Activated T-helper 1 cell treated with anti-CD3 and anti-CD28 coated beads, Interleukin-12 subunit alpha, Interleukin-12 subunit beta, Interleukin-2, Interleukin-4 antibody, amounts not matched to agents 30 ng/mL and 10 ng/mL and 1 ng/mL, durations not matched to agents 14 hours and 24 hours and 36 hours (primary cell): ENCODE data around the gene KLK5. TPM values are rescaled to one million over a fixed set of nuclear protein-coding genes. Genes with fewer than 3 reads are reported as not detected.
A peak's percentile ranks its signal among the peaks of the same experiment; 100 is the strongest.

Experiments used
- DNase-seq: peaks from one replicate; pipeline ENCODE4 v3.0.0; 2021; ENCODE audit warnings: low spot score
- H3K27ac Mint-ChIP-seq: one replicate; pipeline ENCODE4 v1.8.0; 2021; ENCODE audit warnings: mild to moderate bottlenecking, mixed read lengths
- H3K27me3 Mint-ChIP-seq: one replicate; pipeline ENCODE4 v1.8.0; 2022; ENCODE audit warnings: mild to moderate bottlenecking, moderate library complexity, mixed read lengths; ENCODE audit not compliant: insufficient read depth
- H3K36me3 Mint-ChIP-seq: one replicate; pipeline ENCODE4 v1.8.0; 2021; ENCODE audit warnings: low read depth, mixed read lengths
- H3K4me1 Mint-ChIP-seq: one replicate; pipeline ENCODE4 v1.8.0; 2021; ENCODE audit warnings: low read depth, mixed read lengths
- H3K4me3 Mint-ChIP-seq: one replicate; pipeline ENCODE4 v1.8.0; 2021; ENCODE audit warnings: mild to moderate bottlenecking, moderate library complexity, mixed read lengths
- H3K9me3 Mint-ChIP-seq: one replicate; pipeline ENCODE4 v1.8.0; 2021; ENCODE audit warnings: mixed read lengths
- intact Hi-C: fragments of 100-400 bp; cut with micrococcal nuclease; formaldehyde crosslinking; loops from one replicate; pipeline ENCODE4 v1.15.1; 2024
- total RNA-seq: library from RNA; stranded (reverse); gene quantifications from 2 replicates; pipeline ENCODE4 v1.2.3, GENCODE V29; 2022

Gene KLK5
- total RNA-seq, 1 donor from 2014 or later: not detected

DNA sequence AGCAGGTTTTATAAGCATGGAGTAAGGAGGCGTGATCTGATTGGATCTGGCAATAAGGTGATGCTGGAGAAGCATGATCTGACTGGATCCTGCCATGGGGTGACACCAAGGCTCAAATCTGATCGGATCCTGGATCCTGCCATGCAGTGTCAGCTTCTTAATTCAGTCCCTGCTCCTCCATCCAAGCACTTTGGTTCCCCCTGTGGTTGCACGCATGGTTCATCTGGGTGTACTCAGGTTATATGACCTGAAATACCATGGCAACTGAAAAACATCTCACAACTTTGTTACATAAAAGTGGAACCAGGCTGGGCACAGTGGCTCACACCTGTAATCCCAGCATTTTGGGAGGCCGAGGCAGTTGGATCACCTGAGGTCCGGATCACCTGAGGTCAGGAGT is 24.0 kb downstream of the KLK5 start:
- Mint-ChIP-seq H3K4me1 (peaks cover 6% of the 10 kb centered on the region), H3K36me3 (no peaks in the 10 kb centered on the region), H3K4me3 (no peak overlapping the region), H3K27ac (no peak overlapping the region), H3K9me3 (no peaks in the 10 kb centered on the region), H3K27me3 (peaks cover 6% of the 10 kb centered on the region)
- DNase-seq: no peak
- intact Hi-C loops: no loop called here

DNA sequence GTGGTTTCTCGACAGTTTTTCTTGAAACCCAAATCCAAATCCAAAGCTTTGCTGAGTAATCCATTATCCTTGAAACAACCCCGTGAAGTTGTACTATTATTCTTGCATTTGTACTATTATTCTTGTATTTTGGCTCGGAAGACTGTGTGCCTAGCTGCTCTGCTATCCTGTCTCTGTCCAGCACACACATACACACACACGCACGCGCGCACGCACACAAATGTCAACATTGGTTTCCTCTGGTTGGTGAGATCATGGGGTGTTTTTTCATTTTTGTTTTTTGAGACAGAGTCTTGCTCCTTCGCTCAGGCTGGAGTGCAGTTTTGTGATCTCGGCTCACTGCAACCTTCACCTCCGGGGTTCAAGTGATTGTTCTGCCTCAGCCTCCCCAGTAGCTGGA is 26.7 kb downstream of the KLK5 start:
- no peak overlapping the region for H3K27ac Mint-ChIP-seq
- intact Hi-C loops: no loop called here
- peaks cover 15% of the 10 kb centered on the region for H3K4me1 Mint-ChIP-seq
- no peaks in the 10 kb centered on the region for H3K9me3 Mint-ChIP-seq
- peaks cover 9% of the 10 kb centered on the region for H3K27me3 Mint-ChIP-seq
- DNase-seq: no peak
- H3K4me3 Mint-ChIP-seq: no peak overlapping the region
- H3K36me3 Mint-ChIP-seq: no peaks in the 10 kb centered on the region

DNA sequence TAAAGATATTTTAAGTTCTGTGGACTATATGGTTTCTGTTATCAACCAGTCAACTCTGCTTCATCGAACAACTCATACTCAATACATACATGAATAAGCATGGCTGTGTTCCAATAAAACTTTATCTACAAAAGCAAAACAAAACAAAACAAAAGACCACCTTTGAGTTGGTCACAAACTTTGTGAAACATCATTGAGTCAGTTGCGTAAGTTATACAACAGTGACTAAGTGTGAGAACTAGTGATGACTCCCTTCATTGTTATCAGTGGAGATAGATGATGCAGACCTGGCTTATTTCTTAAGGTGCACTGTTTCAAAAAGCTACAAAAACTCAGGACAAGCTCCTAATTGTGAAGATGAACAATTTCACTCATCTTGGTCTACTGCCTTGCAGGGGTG is 27.1 kb downstream of the KLK5 start:
- Mint-ChIP-seq H3K4me3 (no peak overlapping the region), H3K4me1 (peaks cover 15% of the 10 kb centered on the region), H3K27me3 (peaks cover 9% of the 10 kb centered on the region), H3K9me3 (no peaks in the 10 kb centered on the region), H3K27ac (no peak overlapping the region), H3K36me3 (no peaks in the 10 kb centered on the region)
- intact Hi-C loops: no loop called here
- DNase-seq: no peak

DNA sequence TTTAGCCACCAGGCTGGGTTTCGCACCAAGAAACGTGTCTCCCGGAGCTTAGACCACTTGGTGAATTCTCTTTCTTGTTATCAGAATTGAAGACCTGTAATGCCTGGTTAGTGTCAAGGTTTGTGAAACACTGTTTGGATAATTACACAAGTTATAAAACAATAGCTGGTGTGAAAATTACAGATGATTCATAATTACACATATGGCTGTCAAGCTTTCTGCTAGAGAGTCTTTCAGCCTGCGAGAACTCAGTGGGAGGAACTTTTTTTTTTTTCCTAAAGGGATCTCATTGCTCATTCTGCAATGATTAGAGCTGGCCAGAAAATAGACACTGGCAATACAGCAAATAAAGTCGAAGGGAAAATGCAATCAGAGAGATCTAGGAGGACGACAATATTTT is 28.3 kb downstream of the KLK5 start:
- no peaks in the 10 kb centered on the region for H3K36me3 Mint-ChIP-seq
- DNase-seq: no peak
- H3K4me1 Mint-ChIP-seq: peaks cover 9% of the 10 kb centered on the region
- intact Hi-C loops: loop anchor here (5.0 kb wide), 1 partner anchor 317 kb away; no protein-coding TSS in a partner anchor
- no peak overlapping the region for H3K4me3 Mint-ChIP-seq
- no peak overlapping the region for H3K27ac Mint-ChIP-seq
- peaks cover 11% of the 10 kb centered on the region for H3K27me3 Mint-ChIP-seq
- H3K9me3 Mint-ChIP-seq: no peaks in the 10 kb centered on the region

DNA sequence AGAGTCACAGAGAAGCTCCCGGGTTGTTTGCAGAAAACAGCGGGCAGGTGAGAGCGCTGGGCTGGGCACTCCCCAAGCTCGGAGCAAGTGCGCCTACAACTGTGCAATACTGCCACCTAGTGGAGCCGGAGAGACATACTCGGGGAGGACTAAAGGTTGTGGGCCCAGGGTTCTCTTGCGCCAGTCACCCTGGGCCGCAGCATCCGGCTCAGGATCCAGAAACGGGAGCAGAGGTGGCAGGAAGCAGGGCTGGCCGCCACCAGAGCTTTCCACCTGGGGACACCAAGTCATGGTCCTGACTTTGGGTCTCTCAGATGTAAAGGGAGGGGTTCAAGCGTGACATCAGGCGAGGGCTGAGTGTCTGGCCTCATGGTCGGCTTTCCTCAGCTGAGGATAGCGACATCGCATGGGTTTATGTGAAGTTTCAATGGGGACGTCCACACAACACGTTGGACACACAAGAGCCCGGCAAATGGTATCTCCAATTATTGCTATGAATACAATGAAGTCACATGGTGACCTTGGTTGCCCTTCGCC is 30.5 kb downstream of the KLK5 start:
- no peak overlapping the region for H3K27ac Mint-ChIP-seq
- peak; percentile 65 for DNase-seq
- no peaks in the 10 kb centered on the region for H3K9me3 Mint-ChIP-seq
- peaks cover 9% of the 10 kb centered on the region for H3K4me1 Mint-ChIP-seq
- intact Hi-C loops: loop anchor here (1.0 to 5.0 kb wide), 8 partner anchors 16 to 565 kb away; no protein-coding TSS in a partner anchor
- H3K27me3 Mint-ChIP-seq: peaks cover 14% of the 10 kb centered on the region
- no peak overlapping the region for H3K4me3 Mint-ChIP-seq
- H3K36me3 Mint-ChIP-seq: no peaks in the 10 kb centered on the region

DNA sequence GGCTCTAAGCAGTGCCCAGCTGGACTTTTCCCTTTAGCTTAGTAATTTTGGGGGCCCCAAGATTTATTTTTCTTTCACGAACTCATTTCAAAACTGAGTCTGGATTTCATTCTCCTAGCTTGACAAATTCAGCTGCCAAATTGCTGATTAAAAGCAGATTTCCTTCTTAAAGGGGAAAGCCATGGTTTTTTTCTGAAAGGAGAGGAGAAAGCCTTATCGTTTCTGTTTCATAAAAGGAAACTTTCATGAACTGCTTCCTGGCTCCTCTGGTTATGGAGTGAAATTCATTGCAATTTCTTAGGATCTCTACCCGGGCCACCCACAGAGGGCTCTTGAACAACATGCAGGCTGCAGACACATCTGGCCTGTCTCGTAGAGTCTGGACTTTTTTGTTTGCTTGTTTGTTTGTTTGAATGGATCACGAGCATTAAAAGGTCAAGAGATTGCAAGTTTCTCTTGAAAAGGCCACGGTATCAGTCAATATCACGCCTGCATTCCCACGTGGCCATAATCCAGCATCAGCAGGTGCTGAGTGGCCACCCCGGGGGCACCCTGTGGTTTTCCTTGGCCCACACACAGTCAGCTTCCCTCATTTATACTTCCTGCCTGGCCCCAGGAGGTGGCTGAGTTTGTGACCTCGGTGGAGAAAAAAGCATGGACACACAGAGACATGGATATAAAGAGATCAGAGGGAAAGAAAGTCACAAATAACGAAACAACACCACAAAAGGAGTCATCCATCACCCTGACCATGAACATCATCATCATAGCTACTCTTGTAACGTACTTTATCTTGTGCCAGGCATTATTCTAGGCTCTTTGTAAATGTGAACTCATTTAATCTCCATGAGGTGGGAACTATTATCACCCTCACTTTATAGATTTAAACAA is 31.2 kb downstream of the KLK5 start:
- Mint-ChIP-seq H3K27ac (no peak overlapping the region), H3K9me3 (no peaks in the 10 kb centered on the region)
- intact Hi-C loops: loop anchor here (1.0 to 5.0 kb wide), 8 partner anchors 15 to 564 kb away; no protein-coding TSS in a partner anchor

DNA sequence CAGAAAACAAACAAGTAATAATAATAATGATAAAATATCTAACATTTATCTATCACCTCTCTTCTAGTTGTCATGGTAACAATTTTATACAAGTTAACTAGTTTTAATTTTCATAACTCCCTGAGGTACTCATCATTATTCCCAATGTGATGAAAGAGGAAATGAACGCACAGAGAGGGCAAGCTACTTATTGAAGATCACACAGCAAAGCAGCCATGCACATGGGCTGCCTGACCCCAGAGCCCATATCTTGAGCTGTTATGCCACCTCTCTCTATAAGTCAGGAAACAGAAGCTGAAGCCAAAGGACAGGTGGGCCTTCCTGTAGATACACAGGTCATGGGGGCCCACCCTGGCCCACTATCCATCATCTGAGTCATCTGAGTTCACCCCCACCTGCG is 36.8 kb downstream of the KLK5 start:
- DNase-seq: no peak
- Mint-ChIP-seq H3K36me3 (no peaks in the 10 kb centered on the region), H3K4me1 (no peaks in the 10 kb centered on the region), H3K4me3 (no peak overlapping the region), H3K27ac (no peak overlapping the region), H3K27me3 (peaks cover 18% of the 10 kb centered on the region), H3K9me3 (no peaks in the 10 kb centered on the region)
- intact Hi-C loops: no loop called here

More for the DNA sequence above, 31.2 kb downstream of the KLK5 start:
- H3K27me3 Mint-ChIP-seq: peaks cover 17% of the 10 kb centered on the region
- DNase-seq: no peak
- H3K4me1 Mint-ChIP-seq: peaks cover 9% of the 10 kb centered on the region
- no peak overlapping the region for H3K4me3 Mint-ChIP-seq
- H3K36me3 Mint-ChIP-seq: no peaks in the 10 kb centered on the region

DNA sequence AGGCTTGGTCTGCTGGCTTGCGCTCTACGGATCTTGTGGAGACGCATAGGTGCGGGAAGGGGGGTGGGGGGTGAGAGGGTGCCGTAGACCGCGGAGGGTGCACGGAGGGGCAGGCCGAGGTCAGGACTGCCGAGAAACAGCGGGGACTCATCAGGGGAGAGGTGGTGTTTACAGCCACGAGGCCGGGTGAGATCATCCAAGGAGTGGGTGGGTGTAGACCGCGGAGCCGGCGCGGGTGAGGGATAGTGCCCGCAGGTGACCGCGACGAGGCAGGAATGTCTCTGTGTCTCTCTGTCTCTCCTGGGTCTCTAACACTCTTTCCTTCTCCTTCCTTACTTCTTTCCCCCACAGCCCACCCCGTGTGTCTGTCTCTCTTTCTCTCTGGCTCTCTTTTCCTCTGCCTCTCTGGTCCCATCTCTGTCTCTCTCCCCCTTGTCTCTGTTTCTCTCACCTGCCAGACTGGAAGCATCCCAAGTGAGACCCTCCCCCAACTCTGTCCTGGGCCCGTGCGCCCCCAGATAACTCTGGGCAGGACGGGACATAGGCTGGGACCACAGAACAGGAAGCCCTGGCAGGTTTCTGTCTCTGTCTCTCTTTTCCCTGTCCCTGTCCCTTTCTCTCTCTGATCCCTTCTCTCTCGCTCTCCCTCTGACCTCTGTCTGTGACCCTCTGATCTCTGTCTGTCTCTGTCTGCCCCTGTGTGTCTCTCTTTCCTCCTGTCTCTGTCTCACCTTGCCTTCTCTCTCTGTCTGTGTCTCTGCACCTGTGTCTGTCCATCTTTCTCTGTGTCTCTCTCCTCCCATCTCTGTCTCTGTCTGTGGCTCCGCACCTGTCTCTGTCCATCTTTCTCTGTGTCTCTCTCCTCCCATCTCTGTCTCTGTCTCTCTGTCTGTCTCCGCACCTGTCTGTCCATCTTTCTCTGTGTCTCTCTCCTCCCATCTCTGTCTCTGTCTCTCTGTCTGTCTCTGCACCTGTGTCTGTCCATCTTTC is 39.8 kb downstream of the KLK5 start:
- no peak overlapping the region for H3K4me3 Mint-ChIP-seq
- no peaks in the 10 kb centered on the region for H3K9me3 Mint-ChIP-seq
- intact Hi-C loops: no loop called here
- peaks cover 37% of the 10 kb centered on the region for H3K27me3 Mint-ChIP-seq
- no peak overlapping the region for H3K27ac Mint-ChIP-seq
- DNase-seq: no peak
- no peaks in the 10 kb centered on the region for H3K36me3 Mint-ChIP-seq
- H3K4me1 Mint-ChIP-seq: no peaks in the 10 kb centered on the region

DNA sequence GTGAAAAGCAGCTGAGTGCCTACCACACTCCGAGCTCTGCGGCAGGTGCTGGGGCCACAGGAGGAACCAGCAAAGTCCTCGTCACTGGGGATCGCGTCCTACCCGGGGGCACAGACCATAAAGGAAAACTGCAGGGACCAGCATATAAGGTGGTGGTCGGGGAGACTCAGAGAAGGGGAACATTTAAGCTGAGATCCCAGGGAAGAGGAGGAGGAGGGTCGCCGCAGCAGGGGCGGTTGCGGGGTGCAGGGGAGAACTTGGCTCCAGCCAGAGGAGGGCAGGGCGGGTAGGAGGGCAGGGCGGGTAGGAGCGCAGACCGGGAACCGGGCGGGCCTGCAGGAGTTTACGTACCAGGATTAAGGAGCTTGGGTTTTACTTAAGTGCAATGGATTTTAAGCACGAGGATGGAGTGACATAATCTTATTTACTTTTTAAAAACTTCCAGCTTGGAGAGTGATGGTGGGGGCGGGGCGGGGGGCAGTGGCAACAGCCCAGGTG is 40.7 kb downstream of the KLK5 start:
- Mint-ChIP-seq H3K27me3 (peaks cover 38% of the 10 kb centered on the region), H3K4me1 (no peaks in the 10 kb centered on the region), H3K4me3 (no peak overlapping the region), H3K9me3 (no peaks in the 10 kb centered on the region), H3K27ac (no peak overlapping the region), H3K36me3 (no peaks in the 10 kb centered on the region)
- DNase-seq: no peak
- intact Hi-C loops: no loop called here

DNA sequence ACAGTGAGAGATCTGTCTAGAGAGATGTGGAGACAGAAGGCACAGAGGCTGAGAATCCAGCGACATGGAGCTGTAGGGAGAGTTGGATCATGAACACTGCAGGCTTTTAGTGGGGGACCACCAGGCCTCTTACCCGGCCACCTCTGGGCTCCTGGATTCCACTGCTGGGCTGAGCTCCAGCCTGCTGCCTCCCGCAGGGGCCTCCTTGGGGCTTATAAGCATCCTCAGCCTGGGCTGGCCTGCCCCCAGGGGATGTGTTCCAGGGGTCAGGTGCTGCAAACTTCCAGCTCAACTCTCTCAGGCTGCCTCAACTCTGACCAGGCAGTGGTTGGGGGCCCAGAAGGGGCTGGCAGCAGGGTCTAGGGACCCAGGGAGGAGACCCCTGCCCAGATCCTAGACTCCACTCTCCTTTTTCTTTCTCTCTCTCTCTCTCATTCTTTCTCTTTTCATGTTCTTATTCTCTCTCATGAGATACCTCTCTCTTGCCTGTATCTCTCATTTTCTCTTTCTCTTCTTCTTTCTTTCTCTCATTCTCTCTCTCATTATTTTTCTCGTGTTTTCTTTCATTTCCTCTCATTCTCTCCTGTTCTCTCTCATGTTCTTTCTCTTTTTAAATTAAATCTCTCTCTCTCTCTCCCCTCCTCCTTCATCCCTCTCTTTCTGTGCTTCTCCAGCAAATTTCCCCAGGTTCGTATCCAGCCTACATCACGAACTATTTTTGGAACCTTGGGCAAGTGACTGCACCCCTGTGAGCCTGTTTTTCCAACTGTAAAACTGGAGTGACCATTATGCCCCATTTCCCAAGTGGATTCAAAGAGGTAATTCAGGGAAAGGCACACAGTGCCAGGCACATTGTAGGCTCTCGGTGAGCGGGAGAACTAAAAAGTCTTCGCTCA is 41.4 kb downstream of the KLK5 start, which contains the start of gene KLK4:
KLK4 (minus strand) TSS at position 190 of the 896 bp plus-strand sequence. CDS start 657 bp downstream, outside the sequence.
- Mint-ChIP-seq H3K27me3 (peaks cover 34% of the 10 kb centered on the region), H3K36me3 (no peaks in the 10 kb centered on the region), H3K27ac (no peak within 1 kb of the TSS), H3K9me3 (no peaks in the 10 kb centered on the region), H3K4me1 (no peaks in the 10 kb centered on the region), H3K4me3 (no peak within 1 kb of the TSS)
- intact Hi-C loops: no loop called here
- no peak for DNase-seq

DNA sequence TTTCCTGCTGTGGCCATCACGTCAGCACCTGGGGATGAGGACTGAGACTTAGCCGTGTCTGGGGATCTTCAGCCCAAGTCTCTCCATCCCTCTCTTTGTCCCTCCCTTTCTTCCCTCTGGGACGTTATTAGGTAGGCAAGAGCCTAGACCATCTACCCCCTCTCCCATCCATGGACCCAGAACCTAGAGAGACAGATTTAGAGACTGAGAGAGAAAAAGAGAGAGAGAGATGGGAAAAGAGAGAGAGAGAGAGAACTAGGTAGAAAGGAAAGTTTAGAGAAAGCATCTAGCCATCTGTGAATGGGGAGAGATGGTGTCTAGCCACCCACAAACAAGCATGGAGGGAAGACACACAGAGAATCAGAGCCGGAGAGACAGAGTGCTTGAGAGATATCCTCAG is 42.1 kb downstream of the KLK5 start:
- Mint-ChIP-seq H3K36me3 (no peaks in the 10 kb centered on the region), H3K27ac (no peak overlapping the region), H3K4me3 (no peak overlapping the region), H3K27me3 (peaks cover 33% of the 10 kb centered on the region), H3K9me3 (no peaks in the 10 kb centered on the region), H3K4me1 (no peaks in the 10 kb centered on the region)
- intact Hi-C loops: no loop called here
- DNase-seq: no peak
